ENCODE results near the gene GRIK4. TPM values are rescaled to one million over a fixed set of nuclear protein-coding genes. Genes with fewer than 3 reads are reported as not detected.

GRIK4 gene
- total RNA-seq, 1 experiment from 2014 or later: not detected

DNA sequence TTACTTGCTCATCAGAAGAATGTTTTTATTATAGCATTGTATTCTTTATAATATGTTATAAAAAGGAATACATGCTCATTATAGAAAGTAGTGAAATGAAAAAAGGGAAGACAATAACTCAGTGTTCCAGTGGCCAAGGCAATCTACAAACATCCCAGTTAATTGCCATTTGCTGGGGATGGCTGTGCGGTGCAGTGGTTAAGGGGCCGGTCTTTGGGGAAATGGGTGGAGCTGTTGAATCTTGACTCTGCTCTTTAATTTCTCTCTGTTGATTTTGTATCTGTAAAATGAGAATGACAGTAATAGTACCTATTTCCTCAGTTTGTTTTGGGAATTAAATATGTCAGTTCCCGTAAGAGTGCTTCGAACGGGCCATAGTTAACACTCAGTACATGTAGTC is 299.7 kb downstream of the GRIK4 start:
- Histone ChIP-seq H3K9me3 (ENCODE audit: low read length) (no peaks in the 10 kb centered on the region), H3K9me2 (replicated peaks; ENCODE audit: insufficient read depth, low read length) (no peaks in the 10 kb centered on the region), H3K27me3 (ENCODE audit: low read length) (no peaks in the 10 kb centered on the region), H4K20me1 (ENCODE audit: insufficient read depth, low read depth, low read length) (no peaks in the 10 kb centered on the region), H2AFZ (ENCODE audit: low read length) (no peak overlapping the region), H3K4me1 (ENCODE audit: low read length) (no peaks in the 10 kb centered on the region), H3K36me3 (ENCODE audit: insufficient read depth, low read length) (no peaks in the 10 kb centered on the region), H3K9ac (ENCODE audit: low read length) (no peak overlapping the region), H3K27ac (ENCODE audit: low read length) (no peak overlapping the region), H3K4me2 (ENCODE audit: low read depth, low read length, poor library complexity, severe bottlenecking) (no peak overlapping the region), H3K79me2 (ENCODE audit: low read length) (no peaks in the 10 kb centered on the region), H3K4me3 (ENCODE audit: low read length) (no peak overlapping the region)
- DNase-seq: no peak

- H3K9me2 ChIP-seq (replicated peaks; ENCODE audit: insufficient read depth, low read length): no peaks in the 10 kb centered on the region
- no peak overlapping the region for H3K4me3 ChIP-seq (ENCODE audit: low read length)
- H4K20me1 ChIP-seq (ENCODE audit: insufficient read depth, low read depth, low read length): no peaks in the 10 kb centered on the region
- no peaks in the 10 kb centered on the region for H3K36me3 ChIP-seq (ENCODE audit: insufficient read depth, low read length)
- no peak overlapping the region for H3K9ac ChIP-seq (ENCODE audit: low read length)
- H3K4me2 ChIP-seq (ENCODE audit: low read depth, low read length, poor library complexity, severe bottlenecking): no peak overlapping the region
- no peaks in the 10 kb centered on the region for H3K4me1 ChIP-seq (ENCODE audit: low read length)
- no peaks in the 10 kb centered on the region for H3K79me2 ChIP-seq (ENCODE audit: low read length)
- H3K9me3 ChIP-seq (ENCODE audit: low read length): no peaks in the 10 kb centered on the region
- no peak overlapping the region for H2AFZ ChIP-seq (ENCODE audit: low read length)
- no peak overlapping the region for H3K27ac ChIP-seq (ENCODE audit: low read length)
- no peaks in the 10 kb centered on the region for H3K27me3 ChIP-seq (ENCODE audit: low read length)
- no peak for DNase-seq
These were observed 300.2 kb downstream of the GRIK4 start for GRCh38 chr11:120811731-120812130.

DNA sequence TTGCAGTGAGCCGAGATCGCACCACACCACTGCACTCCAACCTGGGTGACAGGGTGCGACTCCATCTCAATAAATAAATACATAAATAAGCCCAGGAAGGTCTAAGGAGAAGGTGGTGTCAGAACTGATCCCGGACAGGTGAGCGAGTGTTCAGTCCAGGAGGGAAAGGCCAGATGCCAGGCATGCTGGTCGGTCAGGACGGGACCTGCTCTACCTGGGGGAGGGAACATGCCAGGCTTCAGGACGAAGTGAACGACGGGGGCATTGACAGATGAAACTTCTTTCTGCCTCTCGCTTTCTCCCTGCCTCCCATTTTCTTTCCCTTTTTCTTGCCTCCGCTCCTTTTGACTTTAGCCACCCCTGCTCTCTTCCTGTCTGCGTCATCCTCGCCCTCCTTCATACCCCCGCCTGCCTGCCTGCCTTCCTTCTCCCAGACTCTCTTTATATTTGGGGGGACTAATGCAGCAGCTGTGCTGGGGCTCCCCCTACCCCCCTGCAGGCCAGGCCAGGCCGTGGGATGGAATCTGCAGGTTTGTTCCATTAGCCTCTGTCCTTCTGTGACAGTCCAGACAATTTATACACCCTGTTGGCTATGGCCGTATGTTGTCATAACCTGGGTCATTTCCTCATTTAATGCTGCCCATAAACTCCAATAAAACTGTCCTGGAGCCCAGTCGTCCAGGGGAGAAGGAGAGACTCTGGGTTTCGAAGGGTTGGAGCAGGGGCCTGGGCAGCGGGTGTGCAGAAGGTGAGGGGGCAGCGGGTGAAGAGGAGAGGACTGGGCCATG is 303.2 kb downstream of the GRIK4 start:
- Histone ChIP-seq H3K79me2 (ENCODE audit: low read length) (no peaks in the 10 kb centered on the region), H4K20me1 (ENCODE audit: insufficient read depth, low read depth, low read length) (no peaks in the 10 kb centered on the region), H3K27ac (ENCODE audit: low read length) (no peak overlapping the region), H3K9me3 (ENCODE audit: low read length) (no peaks in the 10 kb centered on the region), H3K27me3 (ENCODE audit: low read length) (no peaks in the 10 kb centered on the region), H3K36me3 (ENCODE audit: insufficient read depth, low read length) (no peaks in the 10 kb centered on the region), H3K4me1 (ENCODE audit: low read length) (no peaks in the 10 kb centered on the region), H3K4me3 (ENCODE audit: low read length) (no peak overlapping the region), H3K9ac (ENCODE audit: low read length) (no peak overlapping the region), H3K4me2 (ENCODE audit: low read depth, low read length, poor library complexity, severe bottlenecking) (no peak overlapping the region), H2AFZ (ENCODE audit: low read length) (no peak overlapping the region), H3K9me2 (replicated peaks; ENCODE audit: insufficient read depth, low read length) (no peaks in the 10 kb centered on the region)
- no peak for DNase-seq

GRCh38 chr11:120815319-120816100 is 304.0 kb downstream of the GRIK4 start:
- H3K4me1 ChIP-seq (ENCODE audit: low read length): no peaks in the 10 kb centered on the region
- no peaks in the 10 kb centered on the region for H3K27me3 ChIP-seq (ENCODE audit: low read length)
- no peak for DNase-seq
- no peak overlapping the region for H2AFZ ChIP-seq (ENCODE audit: low read length)
- H3K27ac ChIP-seq (ENCODE audit: low read length): no peak overlapping the region
- no peaks in the 10 kb centered on the region for H4K20me1 ChIP-seq (ENCODE audit: insufficient read depth, low read depth, low read length)
- no peaks in the 10 kb centered on the region for H3K9me2 ChIP-seq (replicated peaks; ENCODE audit: insufficient read depth, low read length)
- H3K79me2 ChIP-seq (ENCODE audit: low read length): no peaks in the 10 kb centered on the region
- H3K4me3 ChIP-seq (ENCODE audit: low read length): no peak overlapping the region
- no peaks in the 10 kb centered on the region for H3K9me3 ChIP-seq (ENCODE audit: low read length)
- H3K4me2 ChIP-seq (ENCODE audit: low read depth, low read length, poor library complexity, severe bottlenecking): no peak overlapping the region
- H3K36me3 ChIP-seq (ENCODE audit: insufficient read depth, low read length): no peaks in the 10 kb centered on the region
- H3K9ac ChIP-seq (ENCODE audit: low read length): no peak overlapping the region

DNA sequence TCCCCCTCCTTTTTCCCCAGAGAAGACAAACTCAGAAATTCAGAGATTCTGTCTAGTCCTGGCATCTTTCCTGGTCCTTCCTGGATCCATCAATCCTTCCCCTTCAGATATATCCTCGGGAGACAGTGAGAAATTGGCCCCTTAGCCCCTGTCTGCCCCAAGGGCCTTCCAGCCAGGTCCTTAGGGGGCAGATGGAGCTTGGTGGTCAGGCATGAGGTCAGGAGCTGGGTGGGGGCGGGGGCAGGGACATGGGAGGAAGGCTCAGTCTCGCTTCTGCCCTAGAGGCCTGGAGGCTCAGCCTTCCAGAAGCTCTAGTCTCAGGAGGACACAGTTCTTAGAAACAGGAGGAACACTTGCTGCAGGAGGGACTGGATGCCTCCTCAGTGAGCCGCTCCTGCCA is 304.6 kb downstream of the GRIK4 start:
- H2AFZ ChIP-seq (ENCODE audit: low read length): no peak overlapping the region
- H3K4me1 ChIP-seq (ENCODE audit: low read length): no peaks in the 10 kb centered on the region
- no peaks in the 10 kb centered on the region for H3K9me2 ChIP-seq (replicated peaks; ENCODE audit: insufficient read depth, low read length)
- H3K9me3 ChIP-seq (ENCODE audit: low read length): no peaks in the 10 kb centered on the region
- DNase-seq: no peak
- H4K20me1 ChIP-seq (ENCODE audit: insufficient read depth, low read depth, low read length): no peaks in the 10 kb centered on the region
- H3K4me2 ChIP-seq (ENCODE audit: low read depth, low read length, poor library complexity, severe bottlenecking): no peak overlapping the region
- H3K27ac ChIP-seq (ENCODE audit: low read length): no peak overlapping the region
- no peaks in the 10 kb centered on the region for H3K36me3 ChIP-seq (ENCODE audit: insufficient read depth, low read length)
- no peaks in the 10 kb centered on the region for H3K79me2 ChIP-seq (ENCODE audit: low read length)
- H3K9ac ChIP-seq (ENCODE audit: low read length): no peak overlapping the region
- H3K4me3 ChIP-seq (ENCODE audit: low read length): no peak overlapping the region
- no peaks in the 10 kb centered on the region for H3K27me3 ChIP-seq (ENCODE audit: low read length)

GRCh38 chr11:120816711-120817110 is 305.2 kb downstream of the GRIK4 start:
- H3K36me3 ChIP-seq (ENCODE audit: insufficient read depth, low read length): no peaks in the 10 kb centered on the region
- H2AFZ ChIP-seq (ENCODE audit: low read length): no peak overlapping the region
- no peak overlapping the region for H3K4me3 ChIP-seq (ENCODE audit: low read length)
- no peaks in the 10 kb centered on the region for H3K4me1 ChIP-seq (ENCODE audit: low read length)
- no peaks in the 10 kb centered on the region for H4K20me1 ChIP-seq (ENCODE audit: insufficient read depth, low read depth, low read length)
- no peaks in the 10 kb centered on the region for H3K9me2 ChIP-seq (replicated peaks; ENCODE audit: insufficient read depth, low read length)
- no peak for DNase-seq
- no peaks in the 10 kb centered on the region for H3K9me3 ChIP-seq (ENCODE audit: low read length)
- H3K9ac ChIP-seq (ENCODE audit: low read length): no peak overlapping the region
- H3K27ac ChIP-seq (ENCODE audit: low read length): no peak overlapping the region
- H3K4me2 ChIP-seq (ENCODE audit: low read depth, low read length, poor library complexity, severe bottlenecking): no peak overlapping the region
- no peaks in the 10 kb centered on the region for H3K27me3 ChIP-seq (ENCODE audit: low read length)
- no peaks in the 10 kb centered on the region for H3K79me2 ChIP-seq (ENCODE audit: low read length)

- no peak overlapping the region for H3K4me2 ChIP-seq (ENCODE audit: low read depth, low read length, poor library complexity, severe bottlenecking)
- no peaks in the 10 kb centered on the region for H3K79me2 ChIP-seq (ENCODE audit: low read length)
- no peaks in the 10 kb centered on the region for H3K4me1 ChIP-seq (ENCODE audit: low read length)
- H3K27me3 ChIP-seq (ENCODE audit: low read length): no peaks in the 10 kb centered on the region
- H3K9me2 ChIP-seq (replicated peaks; ENCODE audit: insufficient read depth, low read length): no peaks in the 10 kb centered on the region
- H3K9ac ChIP-seq (ENCODE audit: low read length): no peak overlapping the region
- no peaks in the 10 kb centered on the region for H4K20me1 ChIP-seq (ENCODE audit: insufficient read depth, low read depth, low read length)
- no peaks in the 10 kb centered on the region for H3K36me3 ChIP-seq (ENCODE audit: insufficient read depth, low read length)
- no peaks in the 10 kb centered on the region for H3K9me3 ChIP-seq (ENCODE audit: low read length)
- no peak overlapping the region for H2AFZ ChIP-seq (ENCODE audit: low read length)
- H3K27ac ChIP-seq (ENCODE audit: low read length): no peak overlapping the region
- H3K4me3 ChIP-seq (ENCODE audit: low read length): no peak overlapping the region
- no peak for DNase-seq
These were observed 305.6 kb downstream of the GRIK4 start for GRCh38 chr11:120817158-120817557.

- Histone ChIP-seq H3K9me2 (replicated peaks; ENCODE audit: insufficient read depth, low read length) (no peaks in the 10 kb centered on the region), H3K79me2 (ENCODE audit: low read length) (no peaks in the 10 kb centered on the region), H2AFZ (ENCODE audit: low read length) (no peak overlapping the region), H3K9me3 (ENCODE audit: low read length) (no peaks in the 10 kb centered on the region), H4K20me1 (ENCODE audit: insufficient read depth, low read depth, low read length) (no peaks in the 10 kb centered on the region), H3K27me3 (ENCODE audit: low read length) (no peaks in the 10 kb centered on the region), H3K36me3 (ENCODE audit: insufficient read depth, low read length) (no peaks in the 10 kb centered on the region), H3K9ac (ENCODE audit: low read length) (no peak overlapping the region), H3K4me3 (ENCODE audit: low read length) (no peak overlapping the region), H3K27ac (ENCODE audit: low read length) (no peak overlapping the region), H3K4me1 (ENCODE audit: low read length) (no peaks in the 10 kb centered on the region), H3K4me2 (ENCODE audit: low read depth, low read length, poor library complexity, severe bottlenecking) (no peak overlapping the region)
- DNase-seq: no peak
These were observed 306.5 kb downstream of the GRIK4 start for GRCh38 chr11:120818097-120818496.

All from Karpas-422 (cell line).